ENCODE results near the gene INPP5A.
"Not testable (repeated sequence)": the region's sequence is repeated elsewhere in the genome, so short reads cannot be mapped to it uniquely, and the experiment has no call there.

Gene INPP5A

DNA sequence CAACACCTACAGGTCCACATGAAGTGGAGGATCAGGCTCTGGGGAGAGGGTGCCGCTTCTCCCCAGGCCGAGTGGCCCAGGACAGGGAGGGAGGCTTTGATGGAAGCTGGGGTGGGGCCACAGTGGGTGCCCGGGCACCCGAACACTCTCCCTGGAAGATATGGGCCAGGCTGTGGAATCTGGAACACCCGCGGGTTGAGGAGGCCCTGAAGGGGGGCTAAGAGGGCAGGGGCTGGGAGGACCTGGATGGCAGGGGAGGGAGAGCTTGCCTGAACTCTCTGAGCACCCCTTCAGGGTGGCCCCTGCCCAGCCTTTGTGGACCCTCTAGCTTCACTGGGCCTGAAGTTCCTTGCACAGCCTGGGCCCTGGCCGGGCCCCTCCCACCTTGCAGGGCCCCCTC, 252.9 kb downstream of the INPP5A start:
- Mint-ChIP-seq H3K27ac (no peak overlapping the region), H3K9me3 (no peaks in the 10 kb centered on the region), H3K27me3 (ENCODE audit: low read depth) (peaks cover 11% of the 10 kb centered on the region), H3K4me1 (ENCODE audit: low read depth) (no peaks in the 10 kb centered on the region), H3K4me3 (no peak overlapping the region), H3K36me3 (ENCODE audit: low read depth) (no peaks in the 10 kb centered on the region)
- DNase-seq (ENCODE audit: low spot score): no peak

DNA sequence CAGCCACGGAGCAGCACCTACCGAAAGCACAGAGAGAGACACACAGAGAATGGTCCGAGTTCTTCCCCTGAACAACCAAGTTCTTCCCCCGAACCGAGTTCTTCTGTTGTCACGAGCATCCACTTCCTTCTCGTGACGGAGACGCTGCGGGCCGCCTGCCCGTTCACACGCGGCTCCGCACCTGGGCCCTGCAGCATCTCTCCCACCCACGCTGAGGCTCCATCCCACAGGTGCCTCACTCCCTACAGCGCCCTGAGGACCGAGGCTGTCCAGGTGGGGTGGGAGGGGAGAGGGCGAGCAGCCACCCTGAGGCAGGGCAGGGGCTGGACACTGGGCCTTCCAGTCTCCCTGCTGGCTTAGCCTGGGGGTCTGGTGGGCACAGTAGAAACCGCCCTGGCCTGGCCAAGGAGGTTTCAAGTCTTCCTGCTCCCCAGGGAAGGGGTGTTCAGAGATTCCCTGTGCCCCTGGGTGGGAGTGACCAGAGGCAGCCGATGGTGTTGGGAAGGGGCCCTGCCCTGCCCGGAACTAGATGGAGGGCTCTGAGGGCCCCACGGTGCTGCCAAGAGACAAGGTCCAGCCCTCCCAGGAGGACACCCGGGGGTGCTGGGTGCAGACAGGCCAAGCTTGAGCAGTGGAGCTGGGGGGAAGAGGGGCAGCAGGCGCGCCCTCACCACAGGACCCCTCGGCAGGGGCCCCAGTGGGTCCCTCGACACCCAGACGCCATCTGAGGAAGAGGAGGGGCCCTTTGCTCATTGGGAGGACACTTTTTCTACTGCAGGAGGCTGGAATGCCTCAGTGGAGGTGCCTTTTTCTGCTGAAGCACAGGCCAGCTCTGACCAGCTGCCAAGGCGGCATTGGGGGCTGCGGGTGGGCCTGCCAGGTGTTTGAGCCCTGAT, 253.6 kb downstream of the INPP5A start:
- Mint-ChIP-seq H3K27ac (no peak overlapping the region), H3K4me3 (no peak overlapping the region), H3K27me3 (ENCODE audit: low read depth) (peaks cover 11% of the 10 kb centered on the region), H3K36me3 (ENCODE audit: low read depth) (no peaks in the 10 kb centered on the region), H3K4me1 (ENCODE audit: low read depth) (no peaks in the 10 kb centered on the region), H3K9me3 (no peaks in the 10 kb centered on the region)
- no peak for DNase-seq (ENCODE audit: low spot score)

DNA sequence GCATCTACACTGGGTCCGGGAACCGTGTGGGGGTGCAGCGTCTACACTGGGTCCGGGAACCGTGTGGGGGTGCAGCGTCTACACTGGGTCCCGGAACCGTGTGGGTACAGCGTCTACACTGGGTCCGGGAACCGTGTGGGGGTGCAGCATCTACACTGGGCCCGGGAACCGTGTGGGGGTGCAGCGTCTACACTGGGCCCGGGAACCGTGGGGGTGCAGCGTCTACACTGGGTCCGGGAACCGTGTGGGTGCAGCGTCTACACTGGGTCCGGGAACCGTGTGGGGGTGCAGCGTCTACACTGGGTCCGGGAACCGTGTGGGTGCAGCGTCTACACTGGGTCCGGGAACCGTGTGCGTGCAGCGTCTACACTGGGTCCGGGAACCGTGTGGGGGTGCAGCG, 254.5 kb downstream of the INPP5A start:
- not testable (repeated sequence) for H3K9me3 Mint-ChIP-seq; DNase-seq (ENCODE audit: low spot score); H3K4me3 Mint-ChIP-seq; H3K4me1 Mint-ChIP-seq (ENCODE audit: low read depth); H3K27ac Mint-ChIP-seq; H3K36me3 Mint-ChIP-seq (ENCODE audit: low read depth); H3K27me3 Mint-ChIP-seq (ENCODE audit: low read depth)

DNA sequence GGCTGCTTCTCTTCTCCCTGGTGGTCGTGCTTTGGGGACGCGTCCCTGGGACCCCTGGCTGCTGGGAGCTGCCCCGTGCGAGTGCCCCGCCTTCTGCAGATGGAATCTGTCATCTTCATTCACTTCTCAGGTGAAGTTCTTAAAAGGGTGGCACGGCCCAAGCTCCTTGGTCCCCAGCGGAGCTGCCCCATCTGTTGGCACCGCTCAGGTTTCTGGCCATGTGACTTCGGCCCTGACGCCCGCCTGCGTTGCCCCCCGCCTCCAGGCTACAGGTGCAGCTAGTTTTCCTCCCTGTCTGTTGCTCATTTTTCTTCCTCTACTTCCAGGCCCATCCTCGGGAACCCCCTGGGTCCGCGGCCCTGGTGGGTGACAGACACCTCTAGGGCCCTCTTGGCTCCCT, 255.2 kb downstream of the INPP5A start:
- no peaks in the 10 kb centered on the region for H3K36me3 Mint-ChIP-seq (ENCODE audit: low read depth)
- H3K4me3 Mint-ChIP-seq: no peak overlapping the region
- no peaks in the 10 kb centered on the region for H3K9me3 Mint-ChIP-seq
- no peak for DNase-seq (ENCODE audit: low spot score)
- no peak overlapping the region for H3K27ac Mint-ChIP-seq
- H3K4me1 Mint-ChIP-seq (ENCODE audit: low read depth): no peaks in the 10 kb centered on the region
- peaks cover 10% of the 10 kb centered on the region for H3K27me3 Mint-ChIP-seq (ENCODE audit: low read depth)

DNA sequence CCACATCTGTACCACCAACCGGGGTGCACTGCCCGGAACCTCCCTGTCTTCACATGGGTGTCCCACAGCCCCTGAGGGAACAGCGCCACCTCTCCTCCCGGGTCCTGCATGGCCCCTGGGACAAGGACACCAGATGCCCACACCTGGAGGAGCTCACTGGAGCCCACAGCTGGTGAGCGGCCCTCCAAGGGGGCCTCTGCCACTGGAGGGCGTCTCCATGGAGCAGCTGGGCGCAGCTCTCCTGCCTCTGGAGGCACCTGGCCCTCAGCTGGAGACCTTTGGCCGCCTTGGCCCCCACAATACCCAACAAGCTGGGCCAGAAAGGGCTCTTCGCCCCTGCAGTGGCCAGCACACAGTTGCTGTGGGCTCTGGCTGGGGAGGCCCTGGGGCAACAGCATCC, 255.6 kb downstream of the INPP5A start:
- Mint-ChIP-seq H3K4me1 (ENCODE audit: low read depth) (no peaks in the 10 kb centered on the region), H3K27ac (no peak overlapping the region), H3K36me3 (ENCODE audit: low read depth) (no peaks in the 10 kb centered on the region), H3K4me3 (no peak overlapping the region), H3K9me3 (no peaks in the 10 kb centered on the region), H3K27me3 (ENCODE audit: low read depth) (peaks cover 9% of the 10 kb centered on the region)
- no peak for DNase-seq (ENCODE audit: low spot score)

DNA sequence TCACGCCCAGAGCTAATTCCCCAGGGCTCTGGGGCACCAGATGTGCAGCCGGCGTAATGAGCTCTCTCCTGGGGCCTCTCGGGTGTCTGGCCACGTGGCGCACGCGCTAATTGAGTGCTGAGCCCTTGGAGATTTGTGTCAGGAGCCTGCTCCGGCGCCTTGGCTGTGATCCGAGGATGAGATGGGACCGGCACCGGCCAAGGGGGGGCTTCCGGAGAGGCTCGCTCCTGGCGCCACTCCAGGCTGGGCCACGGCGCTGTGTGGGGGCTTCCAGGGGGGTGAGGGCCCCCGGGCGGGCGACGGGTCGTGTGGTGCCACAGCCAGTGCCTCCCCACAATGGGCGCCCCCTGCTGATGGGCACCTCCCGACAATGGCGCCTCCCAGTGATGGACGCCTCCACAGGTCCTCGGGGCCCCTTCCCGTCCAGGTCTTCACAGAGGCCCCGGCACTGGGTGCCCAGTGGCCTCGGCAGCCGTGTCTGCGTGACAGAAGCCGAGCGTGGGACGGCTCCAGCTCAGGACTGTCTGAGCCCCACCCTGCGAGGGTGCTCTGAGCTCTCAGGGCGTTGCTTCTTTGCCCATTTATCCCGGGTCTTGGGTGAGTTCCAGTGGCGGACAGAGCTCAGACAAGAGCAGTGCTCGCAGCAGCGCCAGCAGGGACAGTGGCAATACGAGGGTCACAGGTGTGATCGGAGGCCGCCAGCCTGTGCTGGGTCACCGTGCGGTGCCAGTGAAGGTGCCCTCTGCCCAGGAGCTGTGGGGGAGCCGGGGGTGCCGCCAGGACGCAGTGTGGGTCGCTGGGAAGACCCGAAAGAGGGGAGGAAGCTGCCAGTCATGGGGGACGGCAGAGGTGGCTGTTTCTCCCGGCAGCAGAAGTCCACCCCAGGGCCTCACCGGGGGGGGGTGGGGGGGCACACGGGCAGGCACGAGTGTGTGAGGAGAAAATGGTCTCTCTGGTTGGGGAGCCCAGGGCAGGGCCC, 256.6 kb downstream of the INPP5A start:
- no peaks in the 10 kb centered on the region for H3K36me3 Mint-ChIP-seq (ENCODE audit: low read depth)
- no peak for DNase-seq (ENCODE audit: low spot score)
- H3K4me1 Mint-ChIP-seq (ENCODE audit: low read depth): no peaks in the 10 kb centered on the region
- no peak overlapping the region for H3K27ac Mint-ChIP-seq
- H3K9me3 Mint-ChIP-seq: no peaks in the 10 kb centered on the region
- H3K27me3 Mint-ChIP-seq (ENCODE audit: low read depth): peaks cover 5% of the 10 kb centered on the region
- H3K4me3 Mint-ChIP-seq: no peak overlapping the region

DNA sequence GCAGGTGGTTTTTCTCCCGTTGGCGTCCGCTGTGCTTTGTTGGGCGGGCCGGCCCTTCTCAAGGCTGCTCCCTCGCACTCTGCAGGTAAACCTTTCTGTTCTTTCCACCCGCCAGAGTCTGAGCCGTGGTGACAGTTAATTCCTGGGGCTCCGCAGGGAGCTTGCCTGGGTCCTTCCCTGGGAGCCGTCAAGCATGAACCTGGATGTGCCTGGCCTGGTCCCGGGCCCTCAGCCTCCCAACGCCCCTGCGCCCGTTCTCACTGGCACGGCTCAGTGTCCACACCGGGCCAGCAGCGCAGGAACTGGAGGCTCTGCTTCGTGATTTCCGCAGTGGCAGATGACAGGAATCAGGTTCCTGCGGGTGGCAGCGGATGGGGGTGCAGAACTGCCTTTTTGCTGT, 259.3 kb downstream of the INPP5A start:
- Mint-ChIP-seq H3K4me1 (ENCODE audit: low read depth) (no peaks in the 10 kb centered on the region), H3K27me3 (ENCODE audit: low read depth) (no peaks in the 10 kb centered on the region), H3K27ac (no peak overlapping the region), H3K9me3 (no peaks in the 10 kb centered on the region), H3K36me3 (ENCODE audit: low read depth) (no peaks in the 10 kb centered on the region), H3K4me3 (no peak overlapping the region)
- DNase-seq (ENCODE audit: low spot score): no peak

DNA sequence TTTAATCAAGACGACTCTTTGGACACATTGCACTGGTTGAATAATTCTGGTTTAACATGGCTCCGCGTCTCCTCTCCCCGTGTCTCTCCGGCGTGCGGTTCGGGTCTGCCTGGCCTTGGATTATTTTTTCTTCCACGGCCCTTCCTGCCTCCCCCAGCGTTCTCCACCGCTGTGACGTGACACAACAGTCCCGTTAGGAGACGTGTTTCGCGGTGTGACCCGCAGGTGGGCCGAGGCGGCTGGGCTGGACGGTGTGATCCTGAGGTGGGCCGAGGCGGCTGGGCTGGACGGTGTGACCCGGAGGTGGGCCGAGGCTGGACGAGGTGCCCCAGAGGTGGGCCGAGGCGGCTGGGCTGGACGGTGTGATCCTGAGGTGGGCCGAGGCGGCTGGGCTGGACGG, 260.4 kb downstream of the INPP5A start:
- not testable (repeated sequence) for H3K9me3 Mint-ChIP-seq; H3K27me3 Mint-ChIP-seq (ENCODE audit: low read depth); H3K4me3 Mint-ChIP-seq; H3K27ac Mint-ChIP-seq; H3K4me1 Mint-ChIP-seq (ENCODE audit: low read depth); DNase-seq (ENCODE audit: low spot score); H3K36me3 Mint-ChIP-seq (ENCODE audit: low read depth)

DNA sequence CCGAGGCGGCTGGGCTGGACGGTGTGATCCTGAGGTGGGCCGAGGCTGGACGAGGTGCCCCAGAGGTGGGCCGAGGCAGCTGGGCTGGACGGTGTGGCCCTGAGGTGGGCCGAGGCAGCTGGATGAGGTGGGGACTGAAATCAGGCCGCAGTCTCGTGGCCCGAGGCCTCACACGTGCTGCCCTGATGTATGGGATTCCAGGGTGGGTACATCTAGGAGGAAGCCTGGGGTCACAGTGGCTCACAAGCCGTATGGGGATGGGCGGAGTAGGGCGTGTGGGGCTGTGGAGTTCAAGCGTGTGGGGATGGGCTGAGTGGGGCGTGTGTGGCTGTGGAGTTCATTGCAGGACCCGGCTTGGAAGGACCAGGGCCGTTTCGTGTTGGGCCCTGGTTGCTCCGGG, 260.8 kb downstream of the INPP5A start:
- no peak overlapping the region for H3K27ac Mint-ChIP-seq
- no peaks in the 10 kb centered on the region for H3K36me3 Mint-ChIP-seq (ENCODE audit: low read depth)
- no peaks in the 10 kb centered on the region for H3K4me1 Mint-ChIP-seq (ENCODE audit: low read depth)
- H3K4me3 Mint-ChIP-seq: no peak overlapping the region
- no peak for DNase-seq (ENCODE audit: low spot score)
- no peaks in the 10 kb centered on the region for H3K27me3 Mint-ChIP-seq (ENCODE audit: low read depth)
- H3K9me3 Mint-ChIP-seq: no peaks in the 10 kb centered on the region

DNA sequence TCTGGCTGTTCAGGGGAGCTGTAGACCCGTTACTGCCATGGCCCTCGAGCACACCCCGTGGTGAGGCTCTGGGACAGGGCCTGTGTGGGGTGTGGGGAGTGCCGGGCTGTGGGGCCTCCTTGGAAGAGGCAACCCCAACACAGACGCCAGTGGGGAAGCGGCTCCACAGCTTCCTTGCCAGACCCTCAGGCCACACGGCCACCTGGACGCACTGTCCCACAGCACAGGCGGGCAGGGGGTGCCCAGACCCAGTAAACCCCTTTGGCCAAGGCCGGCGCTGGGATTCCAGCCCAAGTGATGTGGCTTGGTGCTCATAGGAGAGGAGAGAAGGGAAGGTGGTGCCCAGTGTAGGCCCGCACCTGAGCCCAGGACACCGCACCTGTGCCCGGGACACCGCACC, 261.3 kb downstream of the INPP5A start:
- Mint-ChIP-seq H3K27ac (no peak overlapping the region), H3K9me3 (no peaks in the 10 kb centered on the region), H3K36me3 (ENCODE audit: low read depth) (no peaks in the 10 kb centered on the region), H3K4me3 (no peak overlapping the region), H3K4me1 (ENCODE audit: low read depth) (no peaks in the 10 kb centered on the region), H3K27me3 (ENCODE audit: low read depth) (no peaks in the 10 kb centered on the region)
- no peak for DNase-seq (ENCODE audit: low spot score)

DNA sequence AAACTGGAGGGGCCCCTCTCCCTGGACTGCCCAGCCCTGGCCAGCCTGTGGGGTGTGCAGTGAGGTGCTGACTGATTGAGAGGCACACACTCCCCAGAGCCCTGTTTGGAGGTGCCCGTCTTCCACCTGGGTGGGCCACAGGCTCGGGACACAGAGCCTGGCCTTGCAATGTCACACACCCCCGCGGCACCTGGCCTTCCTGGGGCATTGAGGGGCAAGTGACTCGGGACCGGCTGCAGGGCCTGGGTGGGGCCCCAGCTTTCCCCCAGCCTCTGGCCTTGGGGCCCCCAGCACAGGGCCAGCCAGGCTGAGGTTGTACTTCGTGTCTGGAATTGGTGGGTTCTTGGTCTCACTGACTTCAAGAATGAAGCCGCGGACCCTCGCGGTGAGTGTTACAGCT, 262.3 kb downstream of the INPP5A start:
- no peaks in the 10 kb centered on the region for H3K36me3 Mint-ChIP-seq (ENCODE audit: low read depth)
- no peak overlapping the region for H3K4me3 Mint-ChIP-seq
- no peaks in the 10 kb centered on the region for H3K9me3 Mint-ChIP-seq
- H3K27ac Mint-ChIP-seq: no peak overlapping the region
- no peak for DNase-seq (ENCODE audit: low spot score)
- no peaks in the 10 kb centered on the region for H3K4me1 Mint-ChIP-seq (ENCODE audit: low read depth)
- H3K27me3 Mint-ChIP-seq (ENCODE audit: low read depth): no peaks in the 10 kb centered on the region

DNA sequence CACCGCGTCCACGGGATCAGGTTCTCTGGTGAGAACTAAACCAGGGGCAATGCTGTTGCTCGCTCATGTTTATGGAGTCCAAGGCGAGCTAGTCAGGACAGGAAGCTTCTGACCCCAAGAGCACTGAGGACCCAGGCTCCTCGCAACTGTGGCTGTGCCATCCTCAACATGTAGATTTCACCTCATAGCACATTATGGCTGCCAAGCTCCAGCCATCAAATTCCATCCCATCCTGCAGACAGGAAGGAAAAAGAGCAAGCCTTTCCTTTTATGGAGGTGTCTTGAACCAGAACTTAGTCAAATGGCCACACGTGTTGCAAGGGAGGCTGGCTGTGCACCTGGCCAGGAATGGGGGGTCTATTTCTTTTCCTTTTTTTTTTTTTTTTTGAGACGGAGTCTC, 264.5 kb downstream of the INPP5A start:
- Mint-ChIP-seq H3K4me3 (no peak overlapping the region), H3K4me1 (ENCODE audit: low read depth) (no peaks in the 10 kb centered on the region), H3K27ac (no peak overlapping the region), H3K9me3 (no peaks in the 10 kb centered on the region), H3K36me3 (ENCODE audit: low read depth) (no peaks in the 10 kb centered on the region), H3K27me3 (ENCODE audit: low read depth) (no peaks in the 10 kb centered on the region)
- DNase-seq (ENCODE audit: low spot score): no peak

DNA sequence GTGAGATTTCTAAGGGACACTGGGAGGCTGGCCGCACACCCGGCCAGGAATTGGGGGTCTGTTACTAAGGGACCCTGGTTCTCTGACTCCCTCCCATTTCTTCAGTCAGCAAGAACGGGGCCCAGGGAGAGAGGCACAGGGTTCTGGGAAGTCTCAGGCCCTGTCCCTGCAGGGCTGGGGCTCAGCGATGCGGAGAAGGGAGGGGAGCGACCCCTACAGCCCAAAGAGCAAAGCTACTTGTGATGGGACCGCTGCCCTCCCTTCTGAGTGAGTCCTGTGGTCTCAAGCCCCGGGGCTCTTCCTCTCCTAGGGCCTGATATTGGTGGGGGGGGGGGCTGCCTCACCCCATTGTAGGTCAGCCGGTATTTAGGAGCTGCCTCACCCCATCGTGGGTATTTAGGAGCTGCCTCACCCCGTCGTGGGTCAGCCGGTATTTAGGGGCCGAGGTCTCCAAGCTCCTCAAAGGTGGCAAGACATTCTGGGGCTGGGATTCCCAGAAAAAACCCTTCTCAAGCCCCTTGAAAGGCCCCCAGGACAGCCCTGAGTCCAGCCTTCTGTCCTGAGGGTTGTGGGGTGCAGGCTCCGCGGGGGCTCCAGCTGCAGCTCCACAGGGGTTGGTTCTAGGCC, 265.2 kb downstream of the INPP5A start:
- Mint-ChIP-seq H3K27me3 (ENCODE audit: low read depth) (no peaks in the 10 kb centered on the region), H3K4me1 (ENCODE audit: low read depth) (no peaks in the 10 kb centered on the region), H3K36me3 (ENCODE audit: low read depth) (no peaks in the 10 kb centered on the region), H3K27ac (no peak overlapping the region), H3K4me3 (no peak overlapping the region), H3K9me3 (no peaks in the 10 kb centered on the region)
- DNase-seq (ENCODE audit: low spot score): no peak
